Esophagus muscularis mucosa (tissue), 4 donors: ENCODE data around the gene TNP1. TPM values are rescaled to one million over a fixed set of nuclear protein-coding genes. Genes with fewer than 3 reads are reported as not detected.

Experiments
- DNase-seq: peaks from one replicate; pipeline ENCODE4 v3.0.0-alpha.2; 2017; ENCODE audit errors: extremely low spot score
- H3K27ac ChIP-seq, 4 donors: fragments of 200-600 bp; sonication (generic); replicated peaks in 1 of 4; 1 replicate in 3 of 4; 2 replicates in 1 of 4; pipeline ENCODE4 v1.5.1; 2016 to 2019; ENCODE audit warnings: mild to moderate bottlenecking in 1 of 4
- H3K27me3 ChIP-seq, 4 donors: fragments of 200-600 bp; sonication (generic); one replicate each; pipeline versions ENCODE4 v1.5.1 to v1.6.0; 2016 to 2019
- H3K36me3 ChIP-seq, 4 donors: fragments of 200-600 bp; sonication (generic); one replicate each; pipeline ENCODE4 v1.5.1; 2016 to 2019
- H3K4me1 ChIP-seq, 4 donors: fragments of 200-600 bp; sonication (generic); one replicate each; pipeline ENCODE4 v1.5.1; 2016 to 2019
- H3K4me3 ChIP-seq, 4 donors: fragments of 200-600 bp; sonication (generic); 1 replicate in 2 of 4; 2 replicates in 2 of 4; pipeline ENCODE4 v1.5.1; 2016 to 2019; ENCODE audit warnings: mild to moderate bottlenecking in 4 of 4, moderate library complexity in 1 of 4
- H3K9me3 ChIP-seq, 4 donors: fragments of 200-600 bp; sonication (generic); 1 replicate in 3 of 4; 2 replicates in 1 of 4; pipeline ENCODE4 v1.5.1; 2016 to 2019
- CTCF ChIP-seq, 3 experiments: fragments of 200-600 bp in 2 of 3; fragments of 450-650 bp in 1 of 3; sonication (generic) in 2 of 3; IDR thresholded peaks; one replicate each; pipeline ENCODE4 v1.5.1; 2017 to 2019; ENCODE audit warnings: antibody characterized with exemption in 3 of 3, mild to moderate bottlenecking in 2 of 3, moderate library complexity in 1 of 3
- EP300 ChIP-seq: sonication (generic); formaldehyde crosslinking; IDR thresholded peaks from one replicate; pipeline ENCODE4 v1.6.1; 2017; ENCODE audit warnings: antibody characterized with exemption
- POLR2A ChIP-seq: fragments of 450-650 bp; IDR thresholded peaks from one replicate; pipeline ENCODE4 v1.6.1; 2017; ENCODE audit warnings: antibody characterized with exemption, moderate library complexity, mild to moderate bottlenecking, low read depth
- POLR2AphosphoS5 ChIP-seq, 2 donors: sonication (generic); formaldehyde crosslinking; IDR thresholded peaks; one replicate each; pipeline ENCODE4 v1.6.1; 2017; ENCODE audit warnings: antibody characterized with exemption in 2 of 2
- WGBS: methylation state at CpG from one replicate; pipeline ENCODE4 v1.1.5; 2018; 5-methylcytosine and 5-hydroxymethylcytosine counted together
- intact Hi-C: fragments of 100-400 bp; cut with DNase I; formaldehyde crosslinking; loops from one replicate; pipeline ENCODE4 v1.15.1; 2023
- total RNA-seq, 4 donors: library from RNA; depleted of rRNA; stranded (reverse); fragments of >200 nt; gene quantifications; one replicate each; pipeline versions ENCODE4 v1.1.0 to v1.2.1, GENCODE V29; 2016

The TNP1 gene
- total RNA-seq, 4 donors from 2014 or later: not detected

- peaks cover 0 to 6% (median 2%) of the 10 kb centered on the region in 4 donors for H3K4me1 ChIP-seq
- DNase-seq: no peak
- H3K4me3 ChIP-seq: no peak overlapping the region
- H3K9me3 ChIP-seq: no peaks in the 10 kb centered on the region
- intact Hi-C loops: no loop called here
- TF ChIP-seq POLR2A (no peak), POLR2AphosphoS5 (IDR thresholded peaks at IDR 0.05) (no peak), CTCF (IDR thresholded peaks at IDR 0.05) (no peak), EP300 (no peak)
- H3K27me3 ChIP-seq: no peaks in the 10 kb centered on the region
- H3K27ac ChIP-seq: no peak overlapping the region
- H3K36me3 ChIP-seq: no peaks in the 10 kb centered on the region
- 97% methylated on average over 3 of the region's 3 CpGs for WGBS
Measured at GRCh38 chr2:216866515-216867095, 6.7 kb upstream of the TNP1 start.

- 93% methylated on average over 3 of the region's 3 CpGs for whole genome bisulfite sequencing
- no peak for DNase-seq
- intact Hi-C loops: no loop called here
Measured at GRCh38 chr2:216865658-216866057, 5.8 kb upstream of the TNP1 start.

GRCh38 chr2:216863946-216864345 is 4.1 kb upstream of the TNP1 start:
- Histone ChIP-seq H3K36me3 (no peaks in the 10 kb centered on the region), H3K4me3 (no peak overlapping the region), H3K9me3 (no peaks in the 10 kb centered on the region), H3K27me3 (no peaks in the 10 kb centered on the region), H3K27ac (no peak overlapping the region), H3K4me1 (peaks cover 0 to 6% (median 2%) of the 10 kb centered on the region in 4 donors)
- TF ChIP-seq POLR2A: no peak
- TF ChIP-seq EP300: no peak
- no peak for TF ChIP-seq CTCF (IDR thresholded peaks at IDR 0.05)
- TF ChIP-seq POLR2AphosphoS5 (IDR thresholded peaks at IDR 0.05): no peak
- intact Hi-C loops: no loop called here
- 74% methylated on average over 4 of the region's 4 CpGs for WGBS
- DNase-seq: no peak

More at GRCh38 chr2:216865658-216866057, 5.8 kb upstream of the TNP1 start:
- Histone ChIP-seq H3K36me3 (no peaks in the 10 kb centered on the region), H3K4me3 (no peak overlapping the region), H3K27me3 (no peaks in the 10 kb centered on the region), H3K9me3 (no peaks in the 10 kb centered on the region), H3K27ac (no peak overlapping the region), H3K4me1 (peaks cover 0 to 6% (median 2%) of the 10 kb centered on the region in 4 donors)
- no peak for TF ChIP-seq POLR2A
- TF ChIP-seq CTCF (IDR thresholded peaks at IDR 0.05): no peak
- no peak for TF ChIP-seq EP300
- no peak for TF ChIP-seq POLR2AphosphoS5 (IDR thresholded peaks at IDR 0.05)

GRCh38 chr2:216862628-216863398 is 2.9 kb upstream of the TNP1 start:
- intact Hi-C loops: no loop called here
- no peaks in the 10 kb centered on the region for H3K27me3 ChIP-seq
- no peak overlapping the region for H3K27ac ChIP-seq
- no peak overlapping the region for H3K4me3 ChIP-seq
- peaks cover 0 to 6% (median 2%) of the 10 kb centered on the region in 4 donors for H3K4me1 ChIP-seq
- TF ChIP-seq POLR2A: no peak
- no peak for TF ChIP-seq EP300
- TF ChIP-seq POLR2AphosphoS5 (IDR thresholded peaks at IDR 0.05): no peak
- no peak for TF ChIP-seq CTCF (IDR thresholded peaks at IDR 0.05)
- no peak for DNase-seq
- WGBS: 89% methylated on average over 8 of the region's 8 CpGs
- H3K36me3 ChIP-seq: no peaks in the 10 kb centered on the region
- no peaks in the 10 kb centered on the region for H3K9me3 ChIP-seq
